HEK293 (cell line): ENCODE results near the gene TENT4A.

Experiments used
- BCL11A ChIP-seq: fragments of 450-650 bp; formaldehyde crosslinking; IDR thresholded peaks from 2 replicates; pipeline ENCODE4 v1.5.1; 2016; ENCODE audit warnings: low read depth, missing biosample characterization, missing genetic modification characterization
- BCL11B ChIP-seq: fragments of 450-650 bp; formaldehyde crosslinking; IDR thresholded peaks from 2 replicates; pipeline ENCODE4 v1.5.1; 2016; ENCODE audit warnings: low read depth, missing biosample characterization, missing genetic modification characterization
- GLIS1 ChIP-seq: fragments of 450-650 bp; formaldehyde crosslinking; IDR thresholded peaks from 2 replicates; pipeline ENCODE4 v1.5.1; 2016; ENCODE audit warnings: missing biosample characterization, missing genetic modification characterization
- IKZF3 ChIP-seq: fragments of 450-650 bp; IDR thresholded peaks from 2 replicates; pipeline ENCODE4 v1.5.0; 2018; ENCODE audit warnings: missing biosample characterization, mild to moderate bottlenecking, missing genetic modification characterization, moderate library complexity
- MYNN ChIP-seq: fragments of 450-650 bp; formaldehyde crosslinking; IDR thresholded peaks from 2 replicates; pipeline ENCODE4 v1.5.1; 2016; ENCODE audit warnings: missing biosample characterization, missing genetic modification characterization, borderline replicate concordance
- ZBTB1 ChIP-seq: fragments of 450-650 bp; formaldehyde crosslinking; IDR thresholded peaks from 2 replicates; pipeline ENCODE4 v1.5.1; 2016; ENCODE audit warnings: missing biosample characterization, missing genetic modification characterization
- ZBTB48 ChIP-seq: fragments of 450-650 bp; formaldehyde crosslinking; IDR thresholded peaks from 2 replicates; pipeline ENCODE4 v1.5.1; 2016; ENCODE audit warnings: missing biosample characterization, missing genetic modification characterization
- ZNF157 ChIP-seq: fragments of 450-650 bp; formaldehyde crosslinking; IDR thresholded peaks from 2 replicates; pipeline ENCODE4 v1.5.1; 2016; ENCODE audit warnings: missing biosample characterization, missing genetic modification characterization
- ZNF175 ChIP-seq: fragments of 450-650 bp; formaldehyde crosslinking; IDR thresholded peaks from 2 replicates; pipeline ENCODE4 v1.5.1; 2016; ENCODE audit warnings: missing biosample characterization, missing genetic modification characterization
- ZNF211 ChIP-seq: fragments of 450-650 bp; formaldehyde crosslinking; IDR thresholded peaks from 2 replicates; pipeline ENCODE4 v1.5.1; 2016; ENCODE audit warnings: low read depth, missing biosample characterization, missing genetic modification characterization
- ZNF239 ChIP-seq: fragments of 450-650 bp; formaldehyde crosslinking; IDR thresholded peaks from 2 replicates; pipeline ENCODE4 v1.5.1; 2016; ENCODE audit warnings: missing biosample characterization, missing genetic modification characterization
- ZNF248 ChIP-seq: fragments of 450-650 bp; formaldehyde crosslinking; IDR thresholded peaks from 2 replicates; pipeline ENCODE4 v1.5.1; 2017; ENCODE audit warnings: missing biosample characterization, missing genetic modification characterization
- ZNF292 ChIP-seq: fragments of 450-650 bp; formaldehyde crosslinking; IDR thresholded peaks from 2 replicates; pipeline ENCODE4 v1.5.1; 2016; ENCODE audit warnings: low read depth, missing biosample characterization, missing genetic modification characterization, borderline replicate concordance
- ZNF350 ChIP-seq: fragments of 450-650 bp; formaldehyde crosslinking; IDR thresholded peaks from 2 replicates; pipeline ENCODE4 v1.5.0; 2017; ENCODE audit warnings: missing biosample characterization, mild to moderate bottlenecking, missing genetic modification characterization
- ZNF394 ChIP-seq: fragments of 450-650 bp; formaldehyde crosslinking; IDR thresholded peaks from 2 replicates; pipeline ENCODE4 v1.5.1; 2016; ENCODE audit warnings: missing biosample characterization, missing genetic modification characterization, mild to moderate bottlenecking, moderate library complexity, borderline replicate concordance
- ZNF433 ChIP-seq: fragments of 450-650 bp; formaldehyde crosslinking; IDR thresholded peaks from 2 replicates; pipeline ENCODE4 v1.5.1; 2016; ENCODE audit warnings: missing biosample characterization, missing genetic modification characterization, low read depth
- ZNF48 ChIP-seq: fragments of 450-650 bp; formaldehyde crosslinking; IDR thresholded peaks from 2 replicates; pipeline ENCODE4 v1.5.1; 2016; ENCODE audit warnings: missing biosample characterization, missing genetic modification characterization
- ZNF544 ChIP-seq: fragments of 450-650 bp; formaldehyde crosslinking; IDR thresholded peaks from 2 replicates; pipeline ENCODE4 v1.5.0; 2017; ENCODE audit warnings: missing biosample characterization, missing genetic modification characterization
- ZNF548 ChIP-seq: fragments of 450-650 bp; formaldehyde crosslinking; IDR thresholded peaks from 2 replicates; pipeline ENCODE4 v1.5.1; 2016; ENCODE audit warnings: missing biosample characterization, missing genetic modification characterization
- ZNF560 ChIP-seq: fragments of 450-650 bp; formaldehyde crosslinking; IDR thresholded peaks from 2 replicates; pipeline ENCODE4 v1.5.1; 2017; ENCODE audit warnings: missing biosample characterization, missing genetic modification characterization, borderline replicate concordance
- ZNF561 ChIP-seq: fragments of 450-650 bp; IDR thresholded peaks from 2 replicates; pipeline ENCODE4 v1.5.1; 2018; ENCODE audit warnings: missing biosample characterization, missing genetic modification characterization, borderline replicate concordance
- TF ChIP-seq, protein P1 (sequence below): fragments of 450-650 bp; formaldehyde crosslinking; IDR thresholded peaks from 2 replicates; pipeline ENCODE4 v1.5.1; 2017; ENCODE audit warnings: missing biosample characterization, missing genetic modification characterization
- TF ChIP-seq, protein P2 (sequence below): fragments of 450-650 bp; formaldehyde crosslinking; IDR thresholded peaks from 2 replicates; pipeline ENCODE4 v1.5.1; 2017; ENCODE audit warnings: missing biosample characterization, missing genetic modification characterization
- TF ChIP-seq, protein P3 (sequence below): fragments of 450-650 bp; formaldehyde crosslinking; conservative IDR thresholded peaks from 2 replicates; pipeline ENCODE4 v1.5.1; 2016; ENCODE audit warnings: low read depth, missing biosample characterization, missing genetic modification characterization
- TF ChIP-seq, protein P4 (sequence below): fragments of 450-650 bp; formaldehyde crosslinking; IDR thresholded peaks from 2 replicates; pipeline ENCODE4 v1.5.1; 2017; ENCODE audit warnings: missing biosample characterization, missing genetic modification characterization
- TF ChIP-seq, protein P5 (sequence below): fragments of 450-650 bp; formaldehyde crosslinking; IDR thresholded peaks from 2 replicates; pipeline ENCODE4 v1.5.1; 2016; ENCODE audit warnings: missing biosample characterization, missing genetic modification characterization

Gene TENT4A

DNA sequence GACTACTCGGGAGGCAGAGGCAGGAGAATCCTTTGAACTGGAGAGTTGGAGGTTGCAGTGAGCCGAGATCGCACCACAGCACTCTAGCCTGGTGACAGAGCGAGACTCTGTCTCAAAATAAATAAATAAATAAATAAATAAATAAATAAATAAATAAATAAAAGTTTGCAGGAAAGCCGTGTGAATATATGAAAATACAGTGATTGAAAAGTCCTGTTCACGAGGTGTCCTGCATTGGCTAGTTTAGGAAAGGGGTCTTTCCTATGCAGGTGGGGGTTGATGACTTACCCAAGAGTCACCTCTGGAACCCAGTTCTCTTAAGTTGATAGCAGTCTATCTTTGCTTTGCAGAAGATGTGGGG, 7.3 kb downstream of the TENT4A start (continued):
- TF ChIP-seq, protein P1, sequence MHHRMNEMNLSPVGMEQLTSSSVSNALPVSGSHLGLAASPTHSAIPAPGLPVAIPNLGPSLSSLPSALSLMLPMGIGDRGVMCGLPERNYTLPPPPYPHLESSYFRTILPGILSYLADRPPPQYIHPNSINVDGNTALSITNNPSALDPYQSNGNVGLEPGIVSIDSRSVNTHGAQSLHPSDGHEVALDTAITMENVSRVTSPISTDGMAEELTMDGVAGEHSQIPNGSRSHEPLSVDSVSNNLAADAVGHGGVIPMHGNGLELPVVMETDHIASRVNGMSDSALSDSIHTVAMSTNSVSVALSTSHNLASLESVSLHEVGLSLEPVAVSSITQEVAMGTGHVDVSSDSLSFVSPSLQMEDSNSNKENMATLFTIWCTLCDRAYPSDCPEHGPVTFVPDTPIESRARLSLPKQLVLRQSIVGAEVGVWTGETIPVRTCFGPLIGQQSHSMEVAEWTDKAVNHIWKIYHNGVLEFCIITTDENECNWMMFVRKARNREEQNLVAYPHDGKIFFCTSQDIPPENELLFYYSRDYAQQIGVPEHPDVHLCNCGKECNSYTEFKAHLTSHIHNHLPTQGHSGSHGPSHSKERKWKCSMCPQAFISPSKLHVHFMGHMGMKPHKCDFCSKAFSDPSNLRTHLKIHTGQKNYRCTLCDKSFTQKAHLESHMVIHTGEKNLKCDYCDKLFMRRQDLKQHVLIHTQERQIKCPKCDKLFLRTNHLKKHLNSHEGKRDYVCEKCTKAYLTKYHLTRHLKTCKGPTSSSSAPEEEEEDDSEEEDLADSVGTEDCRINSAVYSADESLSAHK (tag by site-specific recombination) = no peak
- no peak for TF ChIP-seq ZNF350 (tag by site-specific recombination)
- TF ChIP-seq, protein P2, sequence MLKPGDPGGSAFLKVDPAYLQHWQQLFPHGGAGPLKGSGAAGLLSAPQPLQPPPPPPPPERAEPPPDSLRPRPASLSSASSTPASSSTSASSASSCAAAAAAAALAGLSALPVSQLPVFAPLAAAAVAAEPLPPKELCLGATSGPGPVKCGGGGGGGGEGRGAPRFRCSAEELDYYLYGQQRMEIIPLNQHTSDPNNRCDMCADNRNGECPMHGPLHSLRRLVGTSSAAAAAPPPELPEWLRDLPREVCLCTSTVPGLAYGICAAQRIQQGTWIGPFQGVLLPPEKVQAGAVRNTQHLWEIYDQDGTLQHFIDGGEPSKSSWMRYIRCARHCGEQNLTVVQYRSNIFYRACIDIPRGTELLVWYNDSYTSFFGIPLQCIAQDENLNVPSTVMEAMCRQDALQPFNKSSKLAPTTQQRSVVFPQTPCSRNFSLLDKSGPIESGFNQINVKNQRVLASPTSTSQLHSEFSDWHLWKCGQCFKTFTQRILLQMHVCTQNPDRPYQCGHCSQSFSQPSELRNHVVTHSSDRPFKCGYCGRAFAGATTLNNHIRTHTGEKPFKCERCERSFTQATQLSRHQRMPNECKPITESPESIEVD = no peak
- no peak for TF ChIP-seq ZNF239 (tag by site-specific recombination)
- TF ChIP-seq, protein P3, sequence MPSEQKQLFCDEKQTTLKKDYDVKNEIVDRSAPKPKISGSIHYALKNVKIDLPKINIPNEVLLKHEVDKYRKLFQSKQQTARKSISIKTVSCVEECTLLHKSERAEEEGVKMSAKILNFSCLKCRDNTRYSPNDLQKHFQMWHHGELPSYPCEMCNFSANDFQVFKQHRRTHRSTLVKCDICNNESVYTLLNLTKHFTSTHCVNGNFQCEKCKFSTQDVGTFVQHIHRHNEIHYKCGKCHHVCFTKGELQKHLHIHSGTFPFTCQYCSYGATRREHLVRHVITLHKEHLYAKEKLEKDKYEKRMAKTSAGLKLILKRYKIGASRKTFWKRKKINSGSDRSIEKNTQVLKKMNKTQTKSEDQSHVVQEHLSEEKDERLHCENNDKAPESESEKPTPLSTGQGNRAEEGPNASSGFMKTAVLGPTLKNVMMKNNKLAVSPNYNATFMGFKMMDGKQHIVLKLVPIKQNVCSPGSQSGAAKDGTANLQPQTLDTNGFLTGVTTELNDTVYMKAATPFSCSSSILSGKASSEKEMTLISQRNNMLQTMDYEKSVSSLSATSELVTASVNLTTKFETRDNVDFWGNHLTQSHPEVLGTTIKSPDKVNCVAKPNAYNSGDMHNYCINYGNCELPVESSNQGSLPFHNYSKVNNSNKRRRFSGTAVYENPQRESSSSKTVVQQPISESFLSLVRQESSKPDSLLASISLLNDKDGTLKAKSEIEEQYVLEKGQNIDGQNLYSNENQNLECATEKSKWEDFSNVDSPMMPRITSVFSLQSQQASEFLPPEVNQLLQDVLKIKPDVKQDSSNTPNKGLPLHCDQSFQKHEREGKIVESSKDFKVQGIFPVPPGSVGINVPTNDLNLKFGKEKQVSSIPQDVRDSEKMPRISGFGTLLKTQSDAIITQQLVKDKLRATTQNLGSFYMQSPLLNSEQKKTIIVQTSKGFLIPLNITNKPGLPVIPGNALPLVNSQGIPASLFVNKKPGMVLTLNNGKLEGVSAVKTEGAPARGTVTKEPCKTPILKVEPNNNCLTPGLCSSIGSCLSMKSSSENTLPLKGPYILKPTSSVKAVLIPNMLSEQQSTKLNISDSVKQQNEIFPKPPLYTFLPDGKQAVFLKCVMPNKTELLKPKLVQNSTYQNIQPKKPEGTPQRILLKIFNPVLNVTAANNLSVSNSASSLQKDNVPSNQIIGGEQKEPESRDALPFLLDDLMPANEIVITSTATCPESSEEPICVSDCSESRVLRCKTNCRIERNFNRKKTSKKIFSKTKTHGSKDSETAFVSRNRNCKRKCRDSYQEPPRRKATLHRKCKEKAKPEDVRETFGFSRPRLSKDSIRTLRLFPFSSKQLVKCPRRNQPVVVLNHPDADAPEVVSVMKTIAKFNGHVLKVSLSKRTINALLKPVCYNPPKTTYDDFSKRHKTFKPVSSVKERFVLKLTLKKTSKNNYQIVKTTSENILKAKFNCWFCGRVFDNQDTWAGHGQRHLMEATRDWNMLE (tag by site-specific recombination) = peak; percentile 70; the same call in 1 of the 2 replicates
- TF ChIP-seq, protein P4, sequence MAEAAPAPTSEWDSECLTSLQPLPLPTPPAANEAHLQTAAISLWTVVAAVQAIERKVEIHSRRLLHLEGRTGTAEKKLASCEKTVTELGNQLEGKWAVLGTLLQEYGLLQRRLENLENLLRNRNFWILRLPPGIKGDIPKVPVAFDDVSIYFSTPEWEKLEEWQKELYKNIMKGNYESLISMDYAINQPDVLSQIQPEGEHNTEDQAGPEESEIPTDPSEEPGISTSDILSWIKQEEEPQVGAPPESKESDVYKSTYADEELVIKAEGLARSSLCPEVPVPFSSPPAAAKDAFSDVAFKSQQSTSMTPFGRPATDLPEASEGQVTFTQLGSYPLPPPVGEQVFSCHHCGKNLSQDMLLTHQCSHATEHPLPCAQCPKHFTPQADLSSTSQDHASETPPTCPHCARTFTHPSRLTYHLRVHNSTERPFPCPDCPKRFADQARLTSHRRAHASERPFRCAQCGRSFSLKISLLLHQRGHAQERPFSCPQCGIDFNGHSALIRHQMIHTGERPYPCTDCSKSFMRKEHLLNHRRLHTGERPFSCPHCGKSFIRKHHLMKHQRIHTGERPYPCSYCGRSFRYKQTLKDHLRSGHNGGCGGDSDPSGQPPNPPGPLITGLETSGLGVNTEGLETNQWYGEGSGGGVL (tag by site-specific recombination) = no peak
- 0 out of 2 replicates have a peak, but pooled peaks have one; percentile 7 for TF ChIP-seq ZNF560 (tag by site-specific recombination)
- TF ChIP-seq MYNN (tag by site-specific recombination) = no peak
- no peak for TF ChIP-seq ZNF175 (tag by site-specific recombination)
- TF ChIP-seq BCL11B (tag by site-specific recombination) = no peak
- no peak for TF ChIP-seq ZNF433 (tag by site-specific recombination)
- TF ChIP-seq ZNF561 (tag by site-specific recombination) = no peak
- no peak for TF ChIP-seq ZBTB48 (tag by site-specific recombination)
- TF ChIP-seq IKZF3 (tag by site-specific recombination) = no peak
- 0 out of 2 replicates have a peak, but pooled peaks have one; percentile 32 for TF ChIP-seq ZNF292
- no peak for TF ChIP-seq ZBTB1 (tag by site-specific recombination)
- no peak for TF ChIP-seq BCL11A (tag by site-specific recombination)
- TF ChIP-seq, protein P5, sequence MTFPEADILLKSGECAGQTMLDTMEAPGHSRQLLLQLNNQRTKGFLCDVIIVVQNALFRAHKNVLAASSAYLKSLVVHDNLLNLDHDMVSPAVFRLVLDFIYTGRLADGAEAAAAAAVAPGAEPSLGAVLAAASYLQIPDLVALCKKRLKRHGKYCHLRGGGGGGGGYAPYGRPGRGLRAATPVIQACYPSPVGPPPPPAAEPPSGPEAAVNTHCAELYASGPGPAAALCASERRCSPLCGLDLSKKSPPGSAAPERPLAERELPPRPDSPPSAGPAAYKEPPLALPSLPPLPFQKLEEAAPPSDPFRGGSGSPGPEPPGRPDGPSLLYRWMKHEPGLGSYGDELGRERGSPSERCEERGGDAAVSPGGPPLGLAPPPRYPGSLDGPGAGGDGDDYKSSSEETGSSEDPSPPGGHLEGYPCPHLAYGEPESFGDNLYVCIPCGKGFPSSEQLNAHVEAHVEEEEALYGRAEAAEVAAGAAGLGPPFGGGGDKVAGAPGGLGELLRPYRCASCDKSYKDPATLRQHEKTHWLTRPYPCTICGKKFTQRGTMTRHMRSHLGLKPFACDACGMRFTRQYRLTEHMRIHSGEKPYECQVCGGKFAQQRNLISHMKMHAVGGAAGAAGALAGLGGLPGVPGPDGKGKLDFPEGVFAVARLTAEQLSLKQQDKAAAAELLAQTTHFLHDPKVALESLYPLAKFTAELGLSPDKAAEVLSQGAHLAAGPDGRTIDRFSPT = no peak
- TF ChIP-seq ZNF48 = no peak
- no peak for TF ChIP-seq ZNF211
- no peak for TF ChIP-seq GLIS1
- TF ChIP-seq ZNF548 (tag by site-specific recombination) = no peak
- no peak for TF ChIP-seq ZNF248 (tag by site-specific recombination)
- TF ChIP-seq ZNF157 (tag by site-specific recombination) = no peak
- no peak for TF ChIP-seq ZNF544 (tag by site-specific recombination)
- TF ChIP-seq ZNF394 (tag by site-specific recombination) = peak; percentile 68; the same call in 1 of the 2 replicates
